ENCODE measurements around the gene ZNF276. TPM values are rescaled to one million over a fixed set of nuclear protein-coding genes. Genes with fewer than 3 reads are reported as not detected.

ZNF276 gene
- total and polyA plus RNA-seq, 2 of the 8 experiments (the other 6 are each of a cell fraction or from before 2014, with no cell fraction given): 6.4 to 9.3 TPM

- peak overlapping the region; percentile 88; the same call in 1 of the 2 replicates for H2BK15ac ChIP-seq (ENCODE audit: low read length)
- peak overlapping the region; percentile 49 to 78 (median 74) for H3K4me3 ChIP-seq (ENCODE audit: extremely low read depth in 1 of 4, insufficient read depth in 2 of 4, low read depth in 3 of 4, low read length in 4 of 4)
- H2BK12ac ChIP-seq (ENCODE audit: low read depth, low read length): no peak overlapping the region
- H3K9me3 ChIP-seq (ENCODE audit: insufficient read depth in 2 of 2, low read depth in 1 of 2, low read length in 1 of 2): no peaks in the 10 kb centered on the region
- peak overlapping the region; percentile 60; the same call in 1 of the 2 replicates for H2BK5ac ChIP-seq (ENCODE audit: low read depth, low read length)
- WGBS, 2 experiments (ENCODE audit: extremely low coverage in 1 of 2, insufficient coverage in 1 of 2, insufficient read length in 1 of 2, insufficient replicate concordance in 2 of 2, low coverage in 1 of 2, low lambda C conversion rate in 2 of 2, missing lambda C conversion rate in 1 of 2): 5% methylated on average over 38 of the region's 78 CpGs; no CpG with 5 or more reads in 1 of the 2 experiments
- H3K79me2 ChIP-seq (ENCODE audit: control insufficient read depth in 1 of 2, insufficient read depth in 2 of 2, low read length in 2 of 2): no peaks in the 10 kb centered on the region
- H3K4ac ChIP-seq (replicated peaks; ENCODE audit: insufficient read length, low read depth, low read length): peak overlapping the region; percentile 38
- no peak overlapping the region for H2BK120ac ChIP-seq (replicated peaks; ENCODE audit: low read depth, low read length)
- ChIA-PET POLR2A (ENCODE audit: partially characterized antibody) (interaction anchor here (0.6 to 5.3 kb wide), 21 partner anchors 8 to 212 kb away, joined by 3 to 59 read pairs (median 4); partner anchors contain the start of genes CDK10, CHMP1A, CPNE7 and FANCA), CTCF (ENCODE audit: partially characterized antibody) (interaction anchor here (0.6 to 3.7 kb wide), 16 partner anchors 10 to 996 kb away, joined by 3 to 36 read pairs (median 5); partner anchors contain the start of gene CPNE7)
- DNase-seq (ENCODE audit: low read depth in 1 of 2, low spot score in 2 of 2): peak in 1 of 2 experiments; percentile 76
- peak overlapping the region; percentile 78 for H3K18ac ChIP-seq (ENCODE audit: extremely low read depth, low read length)
- H4K20me1 ChIP-seq (replicated peaks in 1 of 2; ENCODE audit: control insufficient read depth in 1 of 2, insufficient read depth in 2 of 2, low read length in 2 of 2): peaks cover 0 to 20% of the 10 kb centered on the region in 2 experiments
- H2BK20ac ChIP-seq (ENCODE audit: low read length): no peak overlapping the region
- peaks cover 13% of the 10 kb centered on the region; the same call in 1 of the 2 replicates for H3K23me2 ChIP-seq (ENCODE audit: low read depth, low read length)
- no peak overlapping the region for H2AK5ac ChIP-seq (ENCODE audit: low read depth, low read length)
- no peak overlapping the region for H3K14ac ChIP-seq (ENCODE audit: insufficient read length)
- peak overlapping the region; percentile 13; the same call in 1 of the 2 replicates for H3K27ac ChIP-seq (ENCODE audit: low read depth, low read length)
- peak overlapping the region; percentile 12 for H4K5ac ChIP-seq (ENCODE audit: insufficient read length, low read depth, low read length)
- FAIRE-seq: no peak
- H4K8ac ChIP-seq (ENCODE audit: extremely low read depth, insufficient read depth, low read length): peak overlapping the region; percentile 48
- peak overlapping the region; percentile 67 to 96 for H3K4me2 ChIP-seq (ENCODE audit: insufficient read depth in 1 of 2, low read depth in 2 of 2, low read length in 2 of 2)
- H3K9ac ChIP-seq (replicated peaks in 1 of 4; ENCODE audit: extremely low read depth in 1 of 4, low read depth in 3 of 4, low read length in 3 of 4): peak overlapping the region in 3 of 4 experiments; percentile 64 to 68 (median 65); a peak in 3 of 7 replicates
- no peak overlapping the region for H2AFZ ChIP-seq (ENCODE audit: low read length)
- H3K4me1 ChIP-seq (replicated peaks in 1 of 4; ENCODE audit: control insufficient read depth in 3 of 4, insufficient read depth in 4 of 4, low read length in 3 of 4): peaks cover 0 to 11% (median 5%) of the 10 kb centered on the region in 4 experiments; a peak in 5 of 7 replicates
- H3K27me3 ChIP-seq (replicated peaks in 1 of 4; ENCODE audit: control insufficient read depth in 3 of 4, extremely low read depth in 1 of 4, insufficient read depth in 3 of 4, low read length in 3 of 4): peaks cover 0 to 9% (median 2%) of the 10 kb centered on the region in 4 experiments; a peak in 3 of 7 replicates
- H3K23ac ChIP-seq (ENCODE audit: insufficient read length): no peak overlapping the region
- peaks cover 0 to 10% (median under 1%) of the 10 kb centered on the region in 4 experiments; a peak in 3 of 8 replicates for H3K36me3 ChIP-seq (ENCODE audit: control insufficient read depth in 2 of 4, insufficient read depth in 4 of 4, low read length in 3 of 4)
- no peaks in the 10 kb centered on the region for H3K79me1 ChIP-seq (ENCODE audit: low read depth, low read length)
- no peak overlapping the region for H3K56ac ChIP-seq (replicated peaks; ENCODE audit: insufficient read length, low read depth, low read length)
- H4K91ac ChIP-seq (replicated peaks; ENCODE audit: insufficient read length, low read length): no peak overlapping the region
- TF ChIP-seq RAD21 (IDR thresholded peaks at IDR 0.05 in 1 of 2, conservative IDR thresholded peaks at IDR 0.05 in 1 of 2; ENCODE audit: low read depth in 2 of 2, low read length in 2 of 2) (peak; percentile 26 to 53; a peak in 3 of 4 replicates), EGR1 (IDR thresholded peaks at IDR 0.05; ENCODE audit: borderline replicate concordance, low read depth, low read length) (no peak), CTCF (IDR thresholded peaks at IDR 0.05; ENCODE audit: control extremely low read depth in 1 of 3, insufficient read depth in 1 of 3, low read depth in 1 of 3, low read length in 3 of 3) (peak; percentile 46 to 66 (median 53)), RNF2 (IDR thresholded peaks at IDR 0.05; ENCODE audit: borderline replicate concordance, low read depth, low read length, missing control alignments, poor library complexity, severe bottlenecking) (peak; percentile 26), E2F6 (IDR thresholded peaks at IDR 0.05) (peak; percentile 73)
These were observed 20.5 kb upstream of the ZNF276 start for GRCh38 chr16:89700649-89701424.

All from H1 (cell line).